GM23338 (cell line): ENCODE data around the gene SNRNP25.

ENCODE experiments used
- REST ChIP-seq: IDR thresholded peaks from one replicate; pipeline ENCODE4 v1.6.1; 2018; ENCODE audit warnings: antibody characterized with exemption; ENCODE audit not compliant: unreplicated experiment
- ZNF331 ChIP-seq: fragments of 250-450 bp; sonication (Bioruptor Pico); IDR thresholded peaks from 2 replicates; pipeline ENCODE4 v1.5.0; 2020; ENCODE audit warnings: low read depth, mild to moderate bottlenecking, moderate library complexity
- TF ChIP-seq, protein P1 (sequence below), 2 experiments: fragments of 200-600 bp in 1 of 2; sonication (generic) in 1 of 2; conservative IDR thresholded peaks; 2 replicates each; pipeline versions ENCODE4 v1.5.1 to v1.6.1; 2016 to 2017; ENCODE audit warnings: antibody characterized with exemption in 2 of 2, low read depth in 2 of 2, mild to moderate bottlenecking in 2 of 2, moderate library complexity in 1 of 2

DNA sequence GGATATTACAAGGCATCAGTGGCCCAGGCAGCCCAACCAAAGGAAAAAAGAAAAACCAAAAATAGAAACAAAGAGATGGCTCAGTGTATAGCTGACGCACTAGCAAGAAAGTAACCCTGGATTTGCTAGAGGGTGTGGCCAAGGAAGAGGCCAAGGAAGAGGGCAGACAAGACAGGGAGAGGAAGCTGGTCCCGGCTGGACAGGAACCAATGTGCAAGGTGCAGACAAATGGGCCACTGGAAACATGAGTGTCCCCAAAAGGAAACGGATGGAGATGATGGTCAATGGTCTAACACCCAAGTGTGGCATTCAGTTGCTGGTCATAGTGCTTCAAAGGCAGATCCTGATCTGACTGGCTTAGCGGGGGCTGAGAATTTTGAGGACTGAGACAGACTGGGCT, 10.9 kb upstream of the SNRNP25 start:
- TF ChIP-seq, protein P1, sequence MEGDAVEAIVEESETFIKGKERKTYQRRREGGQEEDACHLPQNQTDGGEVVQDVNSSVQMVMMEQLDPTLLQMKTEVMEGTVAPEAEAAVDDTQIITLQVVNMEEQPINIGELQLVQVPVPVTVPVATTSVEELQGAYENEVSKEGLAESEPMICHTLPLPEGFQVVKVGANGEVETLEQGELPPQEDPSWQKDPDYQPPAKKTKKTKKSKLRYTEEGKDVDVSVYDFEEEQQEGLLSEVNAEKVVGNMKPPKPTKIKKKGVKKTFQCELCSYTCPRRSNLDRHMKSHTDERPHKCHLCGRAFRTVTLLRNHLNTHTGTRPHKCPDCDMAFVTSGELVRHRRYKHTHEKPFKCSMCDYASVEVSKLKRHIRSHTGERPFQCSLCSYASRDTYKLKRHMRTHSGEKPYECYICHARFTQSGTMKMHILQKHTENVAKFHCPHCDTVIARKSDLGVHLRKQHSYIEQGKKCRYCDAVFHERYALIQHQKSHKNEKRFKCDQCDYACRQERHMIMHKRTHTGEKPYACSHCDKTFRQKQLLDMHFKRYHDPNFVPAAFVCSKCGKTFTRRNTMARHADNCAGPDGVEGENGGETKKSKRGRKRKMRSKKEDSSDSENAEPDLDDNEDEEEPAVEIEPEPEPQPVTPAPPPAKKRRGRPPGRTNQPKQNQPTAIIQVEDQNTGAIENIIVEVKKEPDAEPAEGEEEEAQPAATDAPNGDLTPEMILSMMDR (conservative IDR thresholded peaks at IDR 0.05; ENCODE audit: low read depth in 2 of 2): no peak
- TF ChIP-seq ZNF331 (CRISPR knock-in tag) (no peak), REST (no peak)
